ENCODE results near the gene TRIM33. TPM values are rescaled to one million over a fixed set of nuclear protein-coding genes. Genes with fewer than 3 reads are reported as not detected.

The TRIM33 gene
- total and polyA plus RNA-seq, 4 donors: 32.8 to 74.5 (median 49.6) TPM

- WGBS (ENCODE audit: insufficient coverage): no CpG with 5 or more reads among the region's 1 CpG
- Histone ChIP-seq H3K4me3 (ENCODE audit: low read depth, low read length) (no peak overlapping the region), H3K4me1 (ENCODE audit: control insufficient read depth, insufficient read depth, low read length) (no peaks in the 10 kb centered on the region), H3K36me3 (ENCODE audit: control insufficient read depth, insufficient read depth, low read length) (no peaks in the 10 kb centered on the region), H3K9me3 (ENCODE audit: control insufficient read depth, insufficient read depth, low read length) (no peaks in the 10 kb centered on the region), H3K27me3 (ENCODE audit: control insufficient read depth, insufficient read depth, low read length) (no peaks in the 10 kb centered on the region), H3K27ac (ENCODE audit: low read depth, low read length) (no peak overlapping the region)
- DNase-seq (ENCODE audit: low read depth in 4 of 6, low spot score in 6 of 6): no peak
These were observed 48.7 kb downstream of the TRIM33 start for GRCh38 chr1:114462341-114462740.

GRCh38 chr1:114458237-114458777, 52.7 kb downstream of the TRIM33 start:
- Histone ChIP-seq H3K4me1 (ENCODE audit: control insufficient read depth, insufficient read depth, low read length) (no peaks in the 10 kb centered on the region), H3K27ac (ENCODE audit: low read depth, low read length) (no peak overlapping the region), H3K27me3 (ENCODE audit: control insufficient read depth, insufficient read depth, low read length) (no peaks in the 10 kb centered on the region), H3K9me3 (ENCODE audit: control insufficient read depth, insufficient read depth, low read length) (no peaks in the 10 kb centered on the region), H3K36me3 (ENCODE audit: control insufficient read depth, insufficient read depth, low read length) (peaks cover 5% of the 10 kb centered on the region), H3K4me3 (ENCODE audit: low read depth, low read length) (no peak overlapping the region)
- no peak for DNase-seq (ENCODE audit: low read depth in 4 of 6, low spot score in 6 of 6)

- H3K4me1 ChIP-seq (ENCODE audit: control insufficient read depth, insufficient read depth, low read length): no peaks in the 10 kb centered on the region
- peaks cover 8% of the 10 kb centered on the region for H3K36me3 ChIP-seq (ENCODE audit: control insufficient read depth, insufficient read depth, low read length)
- no peak for DNase-seq (ENCODE audit: low read depth in 4 of 6, low spot score in 6 of 6)
- H3K27ac ChIP-seq (ENCODE audit: low read depth, low read length): no peak overlapping the region
- no CpG with 5 or more reads among the region's 4 CpGs for WGBS (ENCODE audit: insufficient coverage)
- no peak overlapping the region for H3K4me3 ChIP-seq (ENCODE audit: low read depth, low read length)
- H3K27me3 ChIP-seq (ENCODE audit: control insufficient read depth, insufficient read depth, low read length): no peaks in the 10 kb centered on the region
- H3K9me3 ChIP-seq (ENCODE audit: control insufficient read depth, insufficient read depth, low read length): no peaks in the 10 kb centered on the region
These were observed 53.2 kb downstream of the TRIM33 start for GRCh38 chr1:114457675-114458236.

GRCh38 chr1:114456586-114456985, 54.4 kb downstream of the TRIM33 start:
- Histone ChIP-seq H3K36me3 (ENCODE audit: control insufficient read depth, insufficient read depth, low read length) (peaks cover 8% of the 10 kb centered on the region), H3K9me3 (ENCODE audit: control insufficient read depth, insufficient read depth, low read length) (no peaks in the 10 kb centered on the region), H3K4me3 (ENCODE audit: low read depth, low read length) (no peak overlapping the region), H3K27ac (ENCODE audit: low read depth, low read length) (no peak overlapping the region), H3K4me1 (ENCODE audit: control insufficient read depth, insufficient read depth, low read length) (no peaks in the 10 kb centered on the region), H3K27me3 (ENCODE audit: control insufficient read depth, insufficient read depth, low read length) (no peaks in the 10 kb centered on the region)
- no CpG with 5 or more reads among the region's 3 CpGs for WGBS (ENCODE audit: insufficient coverage)
- no peak for DNase-seq (ENCODE audit: low read depth in 4 of 6, low spot score in 6 of 6)

GRCh38 chr1:114455102-114455785, 55.8 kb downstream of the TRIM33 start:
- H3K4me1 ChIP-seq (ENCODE audit: control insufficient read depth, insufficient read depth, low read length): no peaks in the 10 kb centered on the region
- no peaks in the 10 kb centered on the region for H3K27me3 ChIP-seq (ENCODE audit: control insufficient read depth, insufficient read depth, low read length)
- H3K27ac ChIP-seq (ENCODE audit: low read depth, low read length): no peak overlapping the region
- H3K9me3 ChIP-seq (ENCODE audit: control insufficient read depth, insufficient read depth, low read length): no peaks in the 10 kb centered on the region
- DNase-seq (ENCODE audit: low read depth in 4 of 6, low spot score in 6 of 6): no peak
- no peak overlapping the region for H3K4me3 ChIP-seq (ENCODE audit: low read depth, low read length)
- H3K36me3 ChIP-seq (ENCODE audit: control insufficient read depth, insufficient read depth, low read length): peaks cover 8% of the 10 kb centered on the region

- WGBS (ENCODE audit: insufficient coverage): no CpG with 5 or more reads among the region's 1 CpG
- H3K27ac ChIP-seq (ENCODE audit: low read depth, low read length): no peak overlapping the region
- no peaks in the 10 kb centered on the region for H3K9me3 ChIP-seq (ENCODE audit: control insufficient read depth, insufficient read depth, low read length)
- DNase-seq (ENCODE audit: low read depth in 4 of 6, low spot score in 6 of 6): no peak
- no peak overlapping the region for H3K4me3 ChIP-seq (ENCODE audit: low read depth, low read length)
- peaks cover 8% of the 10 kb centered on the region for H3K36me3 ChIP-seq (ENCODE audit: control insufficient read depth, insufficient read depth, low read length)
- no peaks in the 10 kb centered on the region for H3K27me3 ChIP-seq (ENCODE audit: control insufficient read depth, insufficient read depth, low read length)
- no peaks in the 10 kb centered on the region for H3K4me1 ChIP-seq (ENCODE audit: control insufficient read depth, insufficient read depth, low read length)
These were observed 56.5 kb downstream of the TRIM33 start for GRCh38 chr1:114454539-114454938.

- Histone ChIP-seq H3K36me3 (ENCODE audit: control insufficient read depth, insufficient read depth, low read length) (peaks cover 8% of the 10 kb centered on the region), H3K27ac (ENCODE audit: low read depth, low read length) (no peak overlapping the region)
These were observed 57.6 kb downstream of the TRIM33 start for GRCh38 chr1:114453361-114453784.

GRCh38 chr1:114448370-114449036, 62.5 kb downstream of the TRIM33 start:
- no peak for DNase-seq (ENCODE audit: low read depth in 4 of 6, low spot score in 6 of 6)
- H3K36me3 ChIP-seq (ENCODE audit: control insufficient read depth, insufficient read depth, low read length): peaks cover 16% of the 10 kb centered on the region
- WGBS (ENCODE audit: insufficient coverage): 79% methylated on average over 3 of the region's 3 CpGs

More at GRCh38 chr1:114453361-114453784, 57.6 kb downstream of the TRIM33 start:
- Histone ChIP-seq H3K27me3 (ENCODE audit: control insufficient read depth, insufficient read depth, low read length) (no peaks in the 10 kb centered on the region), H3K9me3 (ENCODE audit: control insufficient read depth, insufficient read depth, low read length) (no peaks in the 10 kb centered on the region), H3K4me1 (ENCODE audit: control insufficient read depth, insufficient read depth, low read length) (no peaks in the 10 kb centered on the region), H3K4me3 (ENCODE audit: low read depth, low read length) (no peak overlapping the region)
- no peak for DNase-seq (ENCODE audit: low read depth in 4 of 6, low spot score in 6 of 6)
- 93% methylated on average over 2 of the region's 2 CpGs for WGBS (ENCODE audit: insufficient coverage)

GRCh38 chr1:114446198-114446597, 64.8 kb downstream of the TRIM33 start:
- Histone ChIP-seq H3K27ac (ENCODE audit: low read depth, low read length) (no peak overlapping the region), H3K9me3 (ENCODE audit: control insufficient read depth, insufficient read depth, low read length) (no peaks in the 10 kb centered on the region), H3K4me1 (ENCODE audit: control insufficient read depth, insufficient read depth, low read length) (no peaks in the 10 kb centered on the region), H3K27me3 (ENCODE audit: control insufficient read depth, insufficient read depth, low read length) (no peaks in the 10 kb centered on the region), H3K4me3 (ENCODE audit: low read depth, low read length) (no peak overlapping the region), H3K36me3 (ENCODE audit: control insufficient read depth, insufficient read depth, low read length) (peaks cover 13% of the 10 kb centered on the region)
- no CpG with 5 or more reads among the region's 1 CpG for WGBS (ENCODE audit: insufficient coverage)
- DNase-seq (ENCODE audit: low read depth in 4 of 6, low spot score in 6 of 6): no peak

More at GRCh38 chr1:114448370-114449036, 62.5 kb downstream of the TRIM33 start:
- no peak overlapping the region for H3K27ac ChIP-seq (ENCODE audit: low read depth, low read length)
- H3K4me3 ChIP-seq (ENCODE audit: low read depth, low read length): no peak overlapping the region
- no peaks in the 10 kb centered on the region for H3K4me1 ChIP-seq (ENCODE audit: control insufficient read depth, insufficient read depth, low read length)
- no peaks in the 10 kb centered on the region for H3K27me3 ChIP-seq (ENCODE audit: control insufficient read depth, insufficient read depth, low read length)
- H3K9me3 ChIP-seq (ENCODE audit: control insufficient read depth, insufficient read depth, low read length): no peaks in the 10 kb centered on the region

Measured in spinal cord (tissue), 10 donors.